OCI-LY3 (cell line): Measurements from ENCODE around the gene SVIL.
A peak's percentile ranks its signal among the peaks of the same experiment; 100 is the strongest.

Source experiments
- H2AFZ ChIP-seq: fragments of 200-600, 300-600 bp; shearing (Covaris generic); 2 replicates; pipeline ENCODE4 v1.6.0; 2014; ENCODE audit warnings: antibody characterized with exemption, low read depth, low read length
- H3K27ac ChIP-seq: fragments of 200-600, 300-600 bp; sonication (generic); 2 replicates; pipeline ENCODE4 v1.5.1; 2014; ENCODE audit warnings: mild to moderate bottlenecking, low read length, moderate library complexity, mixed read lengths
- H3K27me3 ChIP-seq: fragments of 200-600, 300-600 bp; sonication (generic); 2 replicates; pipeline ENCODE4 v1.6.1; 2014; ENCODE audit warnings: low read depth, low read length, mixed read lengths
- H3K36me3 ChIP-seq: fragments of 200-600, 300-600 bp; sonication (generic); replicated peaks from 2 replicates; pipeline ENCODE3; 2014; ENCODE audit warnings: low read depth, low read length, mixed read lengths
- H3K4me1 ChIP-seq: fragments of 300-600, 200-600 bp; sonication (generic); 2 replicates; pipeline ENCODE4 v1.6.1; 2014; ENCODE audit warnings: low read length, mixed read lengths
- H3K4me2 ChIP-seq: fragments of 200-600, 300-600 bp; sonication (generic); 2 replicates; pipeline ENCODE4 v1.6.1; 2014; ENCODE audit warnings: low read length, mixed read lengths
- H3K4me3 ChIP-seq: fragments of 300-600, 200-600 bp; sonication (generic); 2 replicates; pipeline ENCODE4 v1.5.1; 2014; ENCODE audit warnings: antibody characterized with exemption, mild to moderate bottlenecking, low read length, moderate library complexity
- H3K79me2 ChIP-seq: fragments of 300-600, 200-600 bp; shearing (Covaris generic); 2 replicates; pipeline ENCODE4 v1.6.1; 2014; ENCODE audit warnings: mild to moderate bottlenecking, low read length, mixed read lengths
- H3K9ac ChIP-seq: fragments of 300-600, 200-600 bp; shearing (Covaris generic); 2 replicates; pipeline ENCODE4 v1.6.0; 2014; ENCODE audit warnings: mild to moderate bottlenecking, low read length, moderate library complexity
- H3K9me3 ChIP-seq: fragments of 200-600, 300-600 bp; shearing (Covaris generic); 2 replicates; pipeline ENCODE4 v1.6.1; 2014; ENCODE audit warnings: low read length, mixed read lengths; ENCODE audit not compliant: insufficient read depth
- H4K20me1 ChIP-seq: fragments of 200-600, 300-600 bp; sonication (generic); 2 replicates; pipeline ENCODE4 v1.6.1; 2016; ENCODE audit warnings: low read length, mixed read lengths; ENCODE audit not compliant: insufficient read depth
- EZH2phosphoT487 ChIP-seq: fragments of 200-600 bp; shearing (Covaris generic); IDR thresholded peaks from 2 replicates; pipeline ENCODE4 v1.6.1; 2018; ENCODE audit warnings: antibody characterized with exemption, mixed run types, low read depth
- TF ChIP-seq, protein P1 (sequence below): fragments of 200-600, 300-600 bp; sonication (generic); IDR thresholded peaks from 2 replicates; pipeline ENCODE4 v1.5.1; 2014; ENCODE audit warnings: antibody characterized with exemption, low read length, low read depth

Gene SVIL

DNA sequence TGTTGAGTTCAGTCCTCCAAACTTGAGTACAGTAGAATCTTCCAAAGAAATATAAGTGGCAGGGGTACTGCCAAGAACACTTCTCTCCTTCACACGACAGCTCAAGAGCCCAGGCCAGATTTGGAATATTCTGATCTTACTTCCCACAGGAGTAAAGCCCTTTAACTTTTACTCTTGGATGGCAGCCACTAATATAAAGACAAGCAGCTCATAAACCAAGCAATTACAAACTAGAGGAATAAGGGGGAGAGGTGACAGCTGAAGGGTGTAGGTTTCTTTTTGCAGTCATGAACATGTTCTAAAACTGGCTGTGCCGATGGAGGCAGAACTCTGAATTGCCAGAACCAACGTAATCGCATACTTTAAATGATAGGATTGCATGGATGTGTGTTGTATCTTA lies 74.8 kb downstream of the SVIL start:
- TF ChIP-seq, protein P1, sequence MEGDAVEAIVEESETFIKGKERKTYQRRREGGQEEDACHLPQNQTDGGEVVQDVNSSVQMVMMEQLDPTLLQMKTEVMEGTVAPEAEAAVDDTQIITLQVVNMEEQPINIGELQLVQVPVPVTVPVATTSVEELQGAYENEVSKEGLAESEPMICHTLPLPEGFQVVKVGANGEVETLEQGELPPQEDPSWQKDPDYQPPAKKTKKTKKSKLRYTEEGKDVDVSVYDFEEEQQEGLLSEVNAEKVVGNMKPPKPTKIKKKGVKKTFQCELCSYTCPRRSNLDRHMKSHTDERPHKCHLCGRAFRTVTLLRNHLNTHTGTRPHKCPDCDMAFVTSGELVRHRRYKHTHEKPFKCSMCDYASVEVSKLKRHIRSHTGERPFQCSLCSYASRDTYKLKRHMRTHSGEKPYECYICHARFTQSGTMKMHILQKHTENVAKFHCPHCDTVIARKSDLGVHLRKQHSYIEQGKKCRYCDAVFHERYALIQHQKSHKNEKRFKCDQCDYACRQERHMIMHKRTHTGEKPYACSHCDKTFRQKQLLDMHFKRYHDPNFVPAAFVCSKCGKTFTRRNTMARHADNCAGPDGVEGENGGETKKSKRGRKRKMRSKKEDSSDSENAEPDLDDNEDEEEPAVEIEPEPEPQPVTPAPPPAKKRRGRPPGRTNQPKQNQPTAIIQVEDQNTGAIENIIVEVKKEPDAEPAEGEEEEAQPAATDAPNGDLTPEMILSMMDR, result no peak
- TF ChIP-seq EZH2phosphoT487, result no peak
- Histone ChIP-seq H3K27me3 (no peaks in the 10 kb centered on the region), H2AFZ (no peak overlapping the region), H4K20me1 (no peaks in the 10 kb centered on the region), H3K27ac (no peak overlapping the region), H3K4me2 (no peak overlapping the region), H3K36me3 (no peaks in the 10 kb centered on the region), H3K4me1 (peaks cover 16% of the 10 kb centered on the region), H3K9me3 (no peaks in the 10 kb centered on the region), H3K79me2 (no peaks in the 10 kb centered on the region), H3K9ac (no peak overlapping the region), H3K4me3 (no peak overlapping the region)

DNA sequence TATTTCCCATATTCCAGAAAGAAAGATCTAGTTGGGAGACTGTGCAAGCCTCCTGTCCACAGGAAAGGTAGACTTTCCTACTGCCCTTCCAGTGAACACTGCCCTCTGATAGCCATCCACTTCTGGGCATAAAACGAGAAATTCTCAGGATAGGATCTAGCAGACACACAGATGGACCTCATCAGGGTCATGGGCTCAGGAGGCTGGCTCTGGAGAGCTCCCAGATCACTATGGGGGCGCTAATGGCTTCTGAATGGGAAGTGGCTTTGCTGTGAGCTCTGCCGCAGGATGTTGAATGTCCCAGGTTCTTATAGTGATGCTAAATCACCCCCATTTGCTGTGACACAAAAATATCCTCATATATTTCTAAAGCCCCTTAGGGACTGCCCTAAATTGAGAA lies 77.1 kb downstream of the SVIL start:
- Histone ChIP-seq H3K9me3 (no peaks in the 10 kb centered on the region), H3K4me2 (no peak overlapping the region), H4K20me1 (no peaks in the 10 kb centered on the region), H3K27ac (no peak overlapping the region), H2AFZ (no peak overlapping the region), H3K4me1 (peaks cover 9% of the 10 kb centered on the region), H3K9ac (no peak overlapping the region), H3K27me3 (no peaks in the 10 kb centered on the region), H3K4me3 (no peak overlapping the region), H3K79me2 (no peaks in the 10 kb centered on the region), H3K36me3 (no peaks in the 10 kb centered on the region)
- no peak for TF ChIP-seq EZH2phosphoT487
- TF ChIP-seq, protein P1, result no peak

DNA sequence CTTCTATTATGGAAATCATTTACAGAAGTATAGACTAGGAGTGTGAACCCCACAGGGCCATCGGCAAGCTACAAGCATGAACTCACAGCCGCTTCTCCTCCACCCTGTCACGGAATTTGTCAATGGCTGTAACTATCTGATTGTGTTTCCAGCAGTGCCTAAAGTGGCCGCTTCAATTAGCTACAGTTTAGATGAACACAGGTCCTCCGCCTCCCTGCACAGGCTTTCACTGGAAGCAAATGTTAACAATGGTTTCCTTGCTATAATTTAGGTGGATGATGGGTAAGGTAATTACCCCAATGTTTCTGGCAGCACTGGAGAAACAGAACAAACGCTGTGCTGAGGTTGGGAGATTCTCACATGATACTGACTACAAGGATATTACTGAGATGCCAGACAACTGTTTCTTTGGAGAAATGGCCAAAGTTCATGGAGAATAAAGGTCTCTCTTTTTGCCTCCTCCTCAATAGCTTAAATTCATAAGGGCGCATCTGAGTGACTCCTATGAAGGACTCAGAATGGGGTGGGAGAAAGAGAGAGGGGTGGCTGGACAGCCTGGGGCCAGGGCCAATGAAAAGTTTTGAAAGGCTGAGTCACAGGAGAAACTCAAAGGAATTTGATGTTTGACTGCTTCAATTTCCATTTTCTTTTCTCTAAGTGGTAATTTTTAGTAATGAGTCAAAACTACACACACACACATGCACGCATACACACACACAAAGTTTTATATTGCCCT lies 78.9 kb downstream of the SVIL start:
- no peaks in the 10 kb centered on the region for H3K9me3 ChIP-seq
- H2AFZ ChIP-seq, result no peak overlapping the region
- TF ChIP-seq, protein P1, result no peak
- TF ChIP-seq EZH2phosphoT487, result no peak
- H3K4me3 ChIP-seq, result no peak overlapping the region
- no peaks in the 10 kb centered on the region for H3K36me3 ChIP-seq
- H3K4me1 ChIP-seq, result peaks cover 9% of the 10 kb centered on the region
- no peaks in the 10 kb centered on the region for H4K20me1 ChIP-seq
- H3K27ac ChIP-seq, result no peak overlapping the region
- no peaks in the 10 kb centered on the region for H3K79me2 ChIP-seq
- H3K4me2 ChIP-seq, result no peak overlapping the region
- no peaks in the 10 kb centered on the region for H3K27me3 ChIP-seq
- H3K9ac ChIP-seq, result no peak overlapping the region

DNA sequence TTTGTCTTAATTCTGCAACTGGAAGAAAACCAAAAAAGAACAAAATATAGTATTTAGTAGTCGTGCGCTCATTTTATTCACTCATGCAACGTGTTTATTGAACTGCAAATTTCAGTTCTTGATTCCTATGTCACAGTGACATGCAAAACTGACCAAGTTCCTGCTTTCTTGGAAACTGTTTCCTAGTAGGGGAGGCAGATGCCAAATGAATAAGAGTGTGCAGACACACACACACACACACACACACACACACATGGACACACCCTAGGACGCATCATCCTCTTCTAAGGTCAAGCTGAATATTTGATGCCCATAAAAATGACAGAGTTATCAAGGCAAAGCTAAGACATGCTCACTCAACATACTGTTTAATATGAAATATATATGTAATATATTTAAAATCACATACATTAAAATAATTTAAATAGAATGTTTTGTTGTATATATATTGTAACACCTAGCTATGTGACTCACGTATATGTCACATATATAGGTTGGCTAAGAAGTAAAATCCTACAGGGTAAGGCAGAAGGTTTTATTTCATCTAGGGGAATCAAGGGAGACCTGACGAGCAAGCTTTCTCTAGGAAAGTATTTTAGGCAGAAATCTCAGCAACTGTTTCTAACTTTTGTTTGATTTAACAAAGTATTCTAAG lies 79.6 kb downstream of the SVIL start:
- Histone ChIP-seq H4K20me1 (no peaks in the 10 kb centered on the region), H3K27ac (no peak overlapping the region), H3K27me3 (no peaks in the 10 kb centered on the region), H3K36me3 (no peaks in the 10 kb centered on the region), H3K4me2 (peak overlapping the region; percentile 25), H3K9me3 (no peaks in the 10 kb centered on the region), H3K79me2 (no peaks in the 10 kb centered on the region), H2AFZ (no peak overlapping the region), H3K4me1 (peaks cover 9% of the 10 kb centered on the region), H3K4me3 (no peak overlapping the region), H3K9ac (no peak overlapping the region)
- no peak for TF ChIP-seq EZH2phosphoT487
- TF ChIP-seq, protein P1, result no peak
